K562 (cell line): ENCODE data around the gene URM1. TPM values are rescaled to one million over a fixed set of nuclear protein-coding genes. Genes with fewer than 3 reads are reported as not detected.

ENCODE experiments used
- CBFA2T3 ChIP-seq: fragments of 450-650 bp; IDR thresholded peaks from 2 replicates; pipeline ENCODE4 v1.6.1; 2017
- DEAF1 ChIP-seq: fragments of 450-650 bp; formaldehyde crosslinking; IDR thresholded peaks from 2 replicates; pipeline ENCODE4 v1.4.0; 2020; ENCODE audit warnings: mild to moderate bottlenecking, moderate library complexity
- E2F8 ChIP-seq: fragments of 450-650 bp; IDR thresholded peaks from 2 replicates; pipeline ENCODE4 v1.7.1; 2018; ENCODE audit warnings: mild to moderate bottlenecking, low read depth; ENCODE audit not compliant: partially characterized antibody
- EGR1 ChIP-seq: fragments of 450-650 bp; conservative IDR thresholded peaks from 2 replicates; pipeline ENCODE4 v1.6.1; 2017; ENCODE audit warnings: mild to moderate bottlenecking
- ETS2 ChIP-seq: IDR thresholded peaks from 2 replicates; pipeline ENCODE4 v1.6.1; 2016; ENCODE audit warnings: borderline replicate concordance, missing genetic modification characterization, mild to moderate bottlenecking, moderate library complexity, missing compliant biosample characterization; ENCODE audit not compliant: poor library complexity, severe bottlenecking
- FOS ChIP-seq: IDR thresholded peaks from 3 replicates; pipeline ENCODE4 v1.6.1; 2011; ENCODE audit not compliant: insufficient read length; ENCODE audit errors: extremely low read depth
- RAD21 ChIP-seq, 2 experiments: fragments of 250-450 bp in 1 of 2; fragments of 450-650 bp in 1 of 2; sonication (Bioruptor Pico) in 1 of 2; formaldehyde crosslinking in 1 of 2; IDR thresholded peaks in 1 of 2; conservative IDR thresholded peaks in 1 of 2; 2 replicates each; pipeline versions ENCODE4 v1.4.0 to v1.8.0; 2020 to 2022; ENCODE audit warnings: mild to moderate bottlenecking in 2 of 2, moderate library complexity in 1 of 2
- SMARCB1 ChIP-seq: IDR thresholded peaks from 2 replicates; pipeline ENCODE4 v1.6.1; 2011; ENCODE audit warnings: improper control_type of control experiment, low read depth; ENCODE audit not compliant: insufficient read length
- TBP ChIP-seq: optimal IDR thresholded peaks from 2 replicates; pipeline ENCODE3; 2011; ENCODE audit warnings: low read depth, low read length, improper control_type of control experiment
- ZFP1 ChIP-seq: fragments of 450-650 bp; formaldehyde crosslinking; IDR thresholded peaks from 2 replicates; pipeline ENCODE4 v1.4.0; 2020; ENCODE audit warnings: mild to moderate bottlenecking, mixed read lengths
- ZFP36 ChIP-seq: fragments of 150-350 bp; IDR thresholded peaks from 2 replicates; pipeline ENCODE4 v1.6.1; 2018; ENCODE audit warnings: low read length, low read depth; ENCODE audit not compliant: partially characterized antibody
- ZKSCAN8 ChIP-seq: fragments of 200-800 bp; sonication (Bioruptor generic); IDR thresholded peaks from 2 replicates; pipeline ENCODE4 v1.6.1; 2016; ENCODE audit warnings: missing genetic modification characterization, missing compliant biosample characterization
- ZNF184 ChIP-seq: sonication (generic); formaldehyde crosslinking; IDR thresholded peaks from 2 replicates; pipeline ENCODE4 v1.5.0; 2020; ENCODE audit warnings: missing genetic modification reagents
- ZNF830 ChIP-seq: fragments of 250-450 bp; sonication (Bioruptor Pico); IDR thresholded peaks from 2 replicates; pipeline ENCODE4 v1.5.0; 2021; ENCODE audit warnings: mild to moderate bottlenecking
- polyA plus RNA-seq, 8 experiments: library from polyadenylated mRNA; depleted of rRNA in 4 of 8; stranded (reverse) in 5 of 8; unstranded in 3 of 8; fragments of >200 nt; fragmentation: Nextera tagmentation in 2 of 8; fragmentation: Illumina TruSeq in 1 of 8; extraction: Ambion mirVana in 2 of 8; extraction: Trizol in 1 of 8; gene quantifications; 2 replicates each; pipeline versions ENCODE4 v1.2.1 to v1.2.3, GENCODE V29; 2011 to 2014; ENCODE audit warnings: inconsistent platforms in 1 of 8, missing spikeins in 1 of 8
- total RNA-seq, 7 experiments: library from RNA; depleted of rRNA in 6 of 7; stranded (reverse); fragments of >200 nt in 6 of 7; fragmentation: Illumina TruSeq in 2 of 7; extraction: Trizol in 2 of 7; gene quantifications; 2 replicates each; pipeline versions ENCODE4 v1.2.1 to v1.2.3, GENCODE V29; 2011 to 2021; ENCODE audit warnings: low replicate concordance in 1 of 7
- TF ChIP-seq, protein P1 (sequence below): sonication (generic); formaldehyde crosslinking; IDR thresholded peaks from 2 replicates; pipeline ENCODE4 v1.8.0; 2022; ENCODE audit warnings: mild to moderate bottlenecking, low read depth, missing genetic modification reagents
- TF ChIP-seq, protein P2 (sequence below): fragments of 250-450 bp; sonication (Bioruptor Pico); IDR thresholded peaks from 2 replicates; pipeline ENCODE4 v1.5.0; 2021
- TF ChIP-seq, protein P3 (sequence below): fragments of 250-450 bp; sonication (Bioruptor Pico); IDR thresholded peaks from 2 replicates; pipeline ENCODE4 v1.4.0; 2020; ENCODE audit warnings: mild to moderate bottlenecking, moderate library complexity, borderline replicate concordance

Gene URM1
- total and polyA plus RNA-seq, 9 of the 15 experiments (the other 6 are each of a cell fraction or from before 2014, with no cell fraction given) = 10.1 to 88.9 (median 53.3) TPM

GRCh38 chr9:128370752-128371629 is at the start of gene URM1 (continued):
- no peak for TF ChIP-seq RAD21 (CRISPR knock-in tag; conservative IDR thresholded peaks at IDR 0.05 in 1 of 2, IDR thresholded peaks at IDR 0.05 in 1 of 2)
- no peak for TF ChIP-seq ZFP36
- peak; percentile 31 for TF ChIP-seq TBP
- TF ChIP-seq, protein P1, sequence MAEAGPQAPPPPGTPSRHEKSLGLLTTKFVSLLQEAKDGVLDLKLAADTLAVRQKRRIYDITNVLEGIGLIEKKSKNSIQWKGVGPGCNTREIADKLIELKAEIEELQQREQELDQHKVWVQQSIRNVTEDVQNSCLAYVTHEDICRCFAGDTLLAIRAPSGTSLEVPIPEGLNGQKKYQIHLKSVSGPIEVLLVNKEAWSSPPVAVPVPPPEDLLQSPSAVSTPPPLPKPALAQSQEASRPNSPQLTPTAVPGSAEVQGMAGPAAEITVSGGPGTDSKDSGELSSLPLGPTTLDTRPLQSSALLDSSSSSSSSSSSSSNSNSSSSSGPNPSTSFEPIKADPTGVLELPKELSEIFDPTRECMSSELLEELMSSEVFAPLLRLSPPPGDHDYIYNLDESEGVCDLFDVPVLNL (CRISPR knock-in tag) = no peak
- TF ChIP-seq ZKSCAN8 (CRISPR knock-in tag) = no peak
- TF ChIP-seq ZNF184 (CRISPR knock-in tag) = no peak
- no peak for TF ChIP-seq FOS
- peak; percentile 77 for TF ChIP-seq E2F8
- TF ChIP-seq ETS2 (tag) = no peak
- 0 out of 2 replicates have a peak, but pooled peaks have one; percentile 49 for TF ChIP-seq ZNF830 (CRISPR knock-in tag)
- no peak for TF ChIP-seq ZFP1
- no peak for TF ChIP-seq SMARCB1
- no peak for TF ChIP-seq CBFA2T3
- TF ChIP-seq EGR1 = no peak
- TF ChIP-seq DEAF1 (CRISPR knock-in tag) = no peak
- TF ChIP-seq, protein P2, sequence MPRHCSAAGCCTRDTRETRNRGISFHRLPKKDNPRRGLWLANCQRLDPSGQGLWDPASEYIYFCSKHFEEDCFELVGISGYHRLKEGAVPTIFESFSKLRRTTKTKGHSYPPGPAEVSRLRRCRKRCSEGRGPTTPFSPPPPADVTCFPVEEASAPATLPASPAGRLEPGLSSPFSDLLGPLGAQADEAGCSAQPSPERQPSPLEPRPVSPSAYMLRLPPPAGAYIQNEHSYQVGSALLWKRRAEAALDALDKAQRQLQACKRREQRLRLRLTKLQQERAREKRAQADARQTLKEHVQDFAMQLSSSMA = no peak
- TF ChIP-seq, protein P3, sequence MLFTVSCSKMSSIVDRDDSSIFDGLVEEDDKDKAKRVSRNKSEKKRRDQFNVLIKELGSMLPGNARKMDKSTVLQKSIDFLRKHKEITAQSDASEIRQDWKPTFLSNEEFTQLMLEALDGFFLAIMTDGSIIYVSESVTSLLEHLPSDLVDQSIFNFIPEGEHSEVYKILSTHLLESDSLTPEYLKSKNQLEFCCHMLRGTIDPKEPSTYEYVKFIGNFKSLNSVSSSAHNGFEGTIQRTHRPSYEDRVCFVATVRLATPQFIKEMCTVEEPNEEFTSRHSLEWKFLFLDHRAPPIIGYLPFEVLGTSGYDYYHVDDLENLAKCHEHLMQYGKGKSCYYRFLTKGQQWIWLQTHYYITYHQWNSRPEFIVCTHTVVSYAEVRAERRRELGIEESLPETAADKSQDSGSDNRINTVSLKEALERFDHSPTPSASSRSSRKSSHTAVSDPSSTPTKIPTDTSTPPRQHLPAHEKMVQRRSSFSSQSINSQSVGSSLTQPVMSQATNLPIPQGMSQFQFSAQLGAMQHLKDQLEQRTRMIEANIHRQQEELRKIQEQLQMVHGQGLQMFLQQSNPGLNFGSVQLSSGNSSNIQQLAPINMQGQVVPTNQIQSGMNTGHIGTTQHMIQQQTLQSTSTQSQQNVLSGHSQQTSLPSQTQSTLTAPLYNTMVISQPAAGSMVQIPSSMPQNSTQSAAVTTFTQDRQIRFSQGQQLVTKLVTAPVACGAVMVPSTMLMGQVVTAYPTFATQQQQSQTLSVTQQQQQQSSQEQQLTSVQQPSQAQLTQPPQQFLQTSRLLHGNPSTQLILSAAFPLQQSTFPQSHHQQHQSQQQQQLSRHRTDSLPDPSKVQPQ (CRISPR knock-in tag) = no peak
